Naive thymus-derived CD8-positive, alpha-beta T cell (primary cell): ENCODE results near the gene MAPK1. TPM values are rescaled to one million over a fixed set of nuclear protein-coding genes. Genes with fewer than 3 reads are reported as not detected.
A peak's percentile ranks its signal among the peaks of the same experiment; 100 is the strongest.
"Not testable (repeated sequence)": the region's sequence is repeated elsewhere in the genome, so short reads cannot be mapped to it uniquely, and the experiment has no call there.

Source experiments
- ATAC-seq, 2 donors: fragments of 150-1000 bp; cut with Tn5 transposase in 1 of 2; sonication (Bioruptor Pico), chemical (Tn5 transposase) in 1 of 2; 1 replicate in 1 of 2; 2 replicates in 1 of 2; pipeline ENCODE4 v1.10.0; 2021; ENCODE audit warnings: mild to moderate bottlenecking in 2 of 2, moderate library complexity in 2 of 2
- POLR2A ChIA-PET: fragments of 350-600 bp; sonication (Branson Sonifier 250); formaldehyde crosslinking; loops from one replicate; lab custom pipeline; 2021; ENCODE audit warnings: antibody characterized with exemption; lab: Charles Lee
- DNase-seq, 10 donors: peaks; one replicate each; pipeline versions ENCODE4 v3.0.0 to v3.0.0-alpha.2; 2020 to 2022
- H3K27ac Mint-ChIP-seq, 10 donors: one replicate each; pipeline ENCODE4 v1.8.0; 2020 to 2022; ENCODE audit warnings: mild to moderate bottlenecking in 10 of 10, mixed read lengths in 10 of 10, moderate library complexity in 4 of 10, inconsistent platforms in 1 of 10
- H3K27me3 Mint-ChIP-seq, 5 donors: one replicate each; pipeline ENCODE4 v1.8.0; 2021 to 2022; ENCODE audit warnings: mixed read lengths in 5 of 5
- H3K36me3 Mint-ChIP-seq, 3 donors: one replicate each; pipeline ENCODE4 v1.8.0; 2020 to 2022; ENCODE audit warnings: mixed read lengths in 3 of 3, mild to moderate bottlenecking in 2 of 3, inconsistent platforms in 1 of 3
- H3K4me1 Mint-ChIP-seq, 4 donors: one replicate each; pipeline ENCODE4 v1.8.0; 2021 to 2022; ENCODE audit warnings: mixed read lengths in 4 of 4
- H3K4me3 Mint-ChIP-seq, 10 donors: one replicate each; pipeline ENCODE4 v1.8.0; 2020 to 2022; ENCODE audit warnings: mild to moderate bottlenecking in 10 of 10, mixed read lengths in 10 of 10, moderate library complexity in 6 of 10, inconsistent platforms in 1 of 10
- H3K9me3 Mint-ChIP-seq, 9 donors: one replicate each; pipeline ENCODE4 v1.8.0; 2020 to 2022; ENCODE audit warnings: mixed read lengths in 9 of 9, mild to moderate bottlenecking in 3 of 9, inconsistent platforms in 1 of 9, moderate library complexity in 1 of 9
- polyA plus RNA-seq, 3 donors: library from polyadenylated mRNA; unstranded; fragments of 300-500 nt; fragmentation: Illumina TruSeq; gene quantifications; one replicate each; pipeline ENCODE4 v1.2.3, GENCODE V29; 2021
- total RNA-seq, 8 experiments: library from RNA in 2 of 8; stranded (reverse) in 2 of 8; gene quantifications; one replicate each; pipeline ENCODE4 v1.2.3 and lab custom pipeline; 2021 to 2026

MAPK1 gene
- total and polyA plus RNA-seq, 5 experiments from 2014 or later = 62.9 to 119 (median 92.8) TPM

DNA sequence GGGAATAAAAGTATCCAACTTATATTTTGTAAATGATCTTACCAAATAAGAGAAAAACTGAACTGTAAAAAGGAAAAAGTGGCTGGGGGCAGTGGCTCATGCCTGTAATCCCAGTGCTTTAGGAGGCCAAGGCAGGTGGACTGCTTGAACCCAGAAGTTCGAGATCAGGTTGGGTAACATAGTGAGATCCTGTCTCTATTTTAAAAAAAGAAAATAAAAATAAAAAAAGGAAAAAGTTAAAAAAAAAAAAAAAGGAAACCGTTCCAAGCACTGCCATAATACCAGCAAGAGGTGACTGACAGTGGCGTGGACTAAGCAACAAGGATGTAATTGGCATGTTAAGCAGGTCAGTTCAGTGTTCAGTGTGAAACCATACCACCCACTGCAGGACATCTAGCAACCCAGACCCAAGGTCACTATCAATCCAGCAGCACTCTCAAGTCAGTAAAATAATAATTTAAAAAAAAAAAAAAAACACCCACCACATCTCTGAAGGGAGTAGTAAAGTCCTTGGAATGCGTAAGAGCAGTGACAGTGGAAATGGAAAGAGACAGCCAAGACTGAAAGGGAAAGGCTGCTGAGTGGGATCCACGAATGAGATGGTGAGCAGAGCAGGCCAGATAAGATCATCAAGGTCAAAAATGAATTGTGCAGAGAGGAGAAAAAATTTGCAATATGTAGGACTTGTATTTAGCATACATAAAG, 43.6 kb downstream of the MAPK1 start:
- Mint-ChIP-seq H3K27me3 (no peaks in the 10 kb centered on the region), H3K9me3 (no peaks in the 10 kb centered on the region), H3K36me3 (peaks cover 0 to 5% (median 0%) of the 10 kb centered on the region in 3 donors), H3K4me1 (peaks cover 24 to 86% (median 75%) of the 10 kb centered on the region in 4 donors), H3K27ac (peak overlapping the region in 5 of 10 donors; percentile 14 to 88 (median 53)), H3K4me3 (peak overlapping the region in 4 of 10 donors; percentile 4 to 58 (median 20))
- ATAC-seq = no peak
- no peak for DNase-seq
- POLR2A ChIA-PET = no interaction called here

GRCh38 chr22:21819183-21819770, 48.2 kb downstream of the MAPK1 start:
- no peak for DNase-seq
- POLR2A ChIA-PET = no interaction called here
- Mint-ChIP-seq H3K27me3 (no peaks in the 10 kb centered on the region), H3K4me1 (peaks cover 31 to 87% (median 76%) of the 10 kb centered on the region in 4 donors), H3K36me3 (peaks cover 0 to 8% (median 0%) of the 10 kb centered on the region in 3 donors), H3K9me3 (no peaks in the 10 kb centered on the region), H3K4me3 (peak overlapping the region in 5 of 10 donors; percentile 26 to 55 (median 40)), H3K27ac (peak overlapping the region; percentile 93 to 100 (median 97))
- no peak for ATAC-seq

GRCh38 chr22:21818487-21819182, 48.8 kb downstream of the MAPK1 start:
- Mint-ChIP-seq H3K27me3 (no peaks in the 10 kb centered on the region), H3K27ac (peak overlapping the region; percentile 93 to 100 (median 97)), H3K36me3 (peaks cover 0 to 11% (median 0%) of the 10 kb centered on the region in 3 donors), H3K4me3 (peak overlapping the region in 9 of 10 donors; percentile 4 to 71 (median 40)), H3K9me3 (no peaks in the 10 kb centered on the region), H3K4me1 (peaks cover 33 to 88% (median 76%) of the 10 kb centered on the region in 4 donors)
- DNase-seq (no peak), ATAC-seq (no peak)
- POLR2A ChIA-PET = no interaction called here

DNA sequence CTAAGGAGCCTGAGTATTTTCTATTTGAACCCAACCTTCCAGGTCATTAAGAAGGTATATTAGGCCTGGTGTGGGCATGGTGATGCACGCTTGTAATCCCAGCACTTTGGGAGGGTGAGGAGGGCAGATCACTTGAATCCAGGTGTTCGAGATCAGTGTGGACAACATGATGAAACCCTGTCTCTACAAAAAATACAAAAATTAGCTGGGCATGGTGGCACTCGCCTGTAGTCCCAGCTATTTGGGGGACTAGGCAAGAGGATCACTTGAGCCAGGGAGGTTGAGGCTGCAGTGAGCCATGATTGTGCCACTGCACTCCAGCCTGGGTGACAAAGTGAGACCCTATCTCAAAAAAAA, 50.0 kb downstream of the MAPK1 start:
- peak overlapping the region; percentile 58 to 87 (median 80) for H3K4me3 Mint-ChIP-seq
- not testable (repeated sequence) for ATAC-seq, H3K36me3 Mint-ChIP-seq, H3K27me3 Mint-ChIP-seq, H3K9me3 Mint-ChIP-seq, DNase-seq
- H3K4me1 Mint-ChIP-seq = peaks cover 33 to 86% (median 71%) of the 10 kb centered on the region in 4 donors
- peak overlapping the region; percentile 93 to 100 (median 97) for H3K27ac Mint-ChIP-seq
- POLR2A ChIA-PET = interaction anchor here (0.6 to 1.3 kb wide), 5 partner anchors 43 to 1767 kb away, joined by 3 to 8 read pairs (median 3); partner anchors contain the start of genes MAPK1 and YPEL1

GRCh38 chr22:21816787-21817496, 50.5 kb downstream of the MAPK1 start:
- peak in 9 of 10 donors; percentile 4 to 83 (median 57) for DNase-seq
- POLR2A ChIA-PET = interaction anchor here (0.6 to 1.3 kb wide), 5 partner anchors 44 to 1767 kb away, joined by 3 to 8 read pairs (median 3); partner anchors contain the start of genes MAPK1 and YPEL1
- Mint-ChIP-seq H3K9me3 (no peaks in the 10 kb centered on the region), H3K27me3 (no peaks in the 10 kb centered on the region), H3K27ac (peak overlapping the region; percentile 93 to 100 (median 97)), H3K36me3 (peaks cover 0 to 8% (median 0%) of the 10 kb centered on the region in 3 donors), H3K4me3 (peak overlapping the region; percentile 58 to 87 (median 80)), H3K4me1 (peaks cover 34 to 86% (median 68%) of the 10 kb centered on the region in 4 donors)
- ATAC-seq = peak; percentile 93 to 98

GRCh38 chr22:21816472-21816786, 51.0 kb downstream of the MAPK1 start:
- Mint-ChIP-seq H3K27me3 (no peaks in the 10 kb centered on the region), H3K4me1 (peaks cover 33 to 86% (median 64%) of the 10 kb centered on the region in 4 donors), H3K36me3 (peaks cover 0 to 8% (median 0%) of the 10 kb centered on the region in 3 donors), H3K27ac (peak overlapping the region; percentile 93 to 100 (median 97)), H3K9me3 (no peaks in the 10 kb centered on the region), H3K4me3 (peak overlapping the region in 9 of 10 donors; percentile 67 to 87 (median 80))
- no peak for ATAC-seq
- POLR2A ChIA-PET = interaction anchor here (1.0 to 1.3 kb wide), 3 partner anchors 49 to 81 kb away, joined by 3 to 5 read pairs (median 3); partner anchors contain the start of genes MAPK1 and YPEL1
- DNase-seq = no peak

DNA sequence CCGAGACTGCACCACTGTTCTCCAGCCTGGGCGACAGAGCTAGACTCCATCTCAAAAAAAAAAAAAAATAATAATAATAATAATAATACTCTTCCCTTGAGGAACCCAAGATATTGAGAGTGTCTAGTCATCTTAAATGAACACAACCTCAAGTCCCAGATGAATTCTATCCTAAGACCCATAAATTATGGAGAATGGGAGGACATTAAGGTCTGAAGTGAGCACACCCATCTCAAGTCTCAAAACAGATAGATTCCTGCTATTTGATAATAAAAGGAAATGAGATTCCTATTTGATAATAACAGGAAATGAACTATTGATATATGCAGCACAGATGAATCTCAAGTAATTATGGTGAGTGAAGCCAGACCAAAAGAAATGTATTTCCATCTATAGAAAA, 51.5 kb downstream of the MAPK1 start:
- peaks cover 0 to 8% (median 0%) of the 10 kb centered on the region in 3 donors for H3K36me3 Mint-ChIP-seq

GRCh38 chr22:21815357-21815756, 52.1 kb downstream of the MAPK1 start:
- Mint-ChIP-seq H3K4me3 (no peak overlapping the region), H3K27ac (peak overlapping the region; percentile 9 to 100 (median 71)), H3K36me3 (peaks cover 0 to 8% (median 0%) of the 10 kb centered on the region in 3 donors), H3K4me1 (peaks cover 29 to 83% (median 61%) of the 10 kb centered on the region in 4 donors), H3K9me3 (no peaks in the 10 kb centered on the region), H3K27me3 (no peaks in the 10 kb centered on the region)
- no peak for ATAC-seq
- DNase-seq = no peak
- POLR2A ChIA-PET = no interaction called here

More for the DNA sequence above, 51.5 kb downstream of the MAPK1 start:
- peak overlapping the region in 6 of 10 donors; percentile 23 to 81 (median 62) for H3K4me3 Mint-ChIP-seq
- H3K27me3 Mint-ChIP-seq = no peaks in the 10 kb centered on the region
- DNase-seq = no peak
- ATAC-seq = no peak
- H3K9me3 Mint-ChIP-seq = no peaks in the 10 kb centered on the region
- POLR2A ChIA-PET = interaction anchor here (1.2 kb wide), 1 partner anchor 52 kb away, joined by 3 read pairs; the partner anchor contains the start of gene MAPK1
- peaks cover 31 to 82% (median 61%) of the 10 kb centered on the region in 4 donors for H3K4me1 Mint-ChIP-seq
- peak overlapping the region; percentile 77 to 100 (median 96) for H3K27ac Mint-ChIP-seq

DNA sequence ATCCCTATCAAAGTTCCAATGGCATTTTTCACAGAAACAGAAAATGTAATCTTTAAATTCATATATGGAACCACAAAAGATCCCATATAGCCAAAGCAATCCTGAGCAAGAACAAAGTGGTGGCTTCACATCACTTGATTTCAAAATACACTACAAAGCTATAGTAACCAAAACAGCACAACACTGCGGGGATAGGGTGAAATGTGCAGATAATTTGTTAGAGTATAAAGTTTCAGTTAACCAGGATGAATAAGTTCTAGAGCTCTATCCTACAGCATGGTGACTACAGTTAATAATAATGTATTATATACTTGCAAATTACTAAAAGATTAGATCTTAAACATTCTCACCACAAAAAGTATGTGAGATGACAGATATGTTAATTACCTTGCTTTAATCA, 55.5 kb downstream of the MAPK1 start:
- POLR2A ChIA-PET = no interaction called here
- H3K27ac Mint-ChIP-seq = peak overlapping the region in 4 of 10 donors; percentile 11 to 62 (median 42)
- H3K4me1 Mint-ChIP-seq = peaks cover 19 to 65% (median 42%) of the 10 kb centered on the region in 4 donors
- ATAC-seq (no peak), DNase-seq (no peak)
- peaks cover 0 to 16% (median 3%) of the 10 kb centered on the region in 3 donors for H3K36me3 Mint-ChIP-seq
- no peaks in the 10 kb centered on the region for H3K27me3 Mint-ChIP-seq
- H3K9me3 Mint-ChIP-seq = no peaks in the 10 kb centered on the region
- H3K4me3 Mint-ChIP-seq = no peak overlapping the region

- ATAC-seq (no peak), DNase-seq (no peak)
- Mint-ChIP-seq H3K27ac (peak overlapping the region in 7 of 10 donors; percentile 3 to 64 (median 39)), H3K36me3 (peaks cover 4 to 53% (median 25%) of the 10 kb centered on the region in 3 donors), H3K9me3 (no peaks in the 10 kb centered on the region), H3K27me3 (no peaks in the 10 kb centered on the region), H3K4me3 (no peak overlapping the region), H3K4me1 (peaks cover 11 to 28% (median 16%) of the 10 kb centered on the region in 4 donors)
- POLR2A ChIA-PET = no interaction called here
Measured at GRCh38 chr22:21807544-21808529, 59.6 kb downstream of the MAPK1 start.

- H3K4me3 Mint-ChIP-seq, ATAC-seq, H3K9me3 Mint-ChIP-seq, DNase-seq, H3K27me3 Mint-ChIP-seq: not testable (repeated sequence)
- H3K36me3 Mint-ChIP-seq = peaks cover 6 to 77% (median 36%) of the 10 kb centered on the region in 3 donors
- peak overlapping the region in 2 of 10 donors; percentile 57 to 85 for H3K27ac Mint-ChIP-seq
- POLR2A ChIA-PET = interaction anchor here (0.8 kb wide), 1 partner anchor 29 kb away, joined by 5 read pairs; no protein-coding TSS in a partner anchor
- peaks cover 10 to 15% (median 13%) of the 10 kb centered on the region in 4 donors for H3K4me1 Mint-ChIP-seq
Measured at GRCh38 chr22:21805325-21805724, 62.1 kb downstream of the MAPK1 start.
